ENCODE results near the gene SCYL1. TPM values are rescaled to one million over a fixed set of nuclear protein-coding genes. Genes with fewer than 3 reads are reported as not detected.

SCYL1 gene
- total RNA-seq, 1 experiment from 2014 or later = 104 TPM

DNA sequence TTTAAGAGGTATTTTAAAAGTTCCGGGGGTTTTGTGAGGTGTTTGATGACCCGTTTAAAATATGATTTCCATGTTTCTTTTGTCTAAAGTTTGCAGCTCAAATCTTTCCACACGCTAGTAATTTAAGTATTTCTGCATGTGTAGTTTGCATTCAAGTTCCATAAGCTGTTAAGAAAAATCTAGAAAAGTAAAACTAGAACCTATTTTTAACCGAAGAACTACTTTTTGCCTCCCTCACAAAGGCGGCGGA is 26.2 kb upstream of the SCYL1 start:
- no peak overlapping the region for H2AFZ ChIP-seq (ENCODE audit: low read depth, low read length, poor library complexity, severe bottlenecking)
- no peaks in the 10 kb centered on the region for H3K9me3 ChIP-seq (ENCODE audit: control insufficient read depth in 1 of 2, insufficient read depth in 1 of 2, low read depth in 1 of 2, low read length in 2 of 2)
- H3K79me2 ChIP-seq (ENCODE audit: insufficient read depth, low read length) = peaks cover 73% of the 10 kb centered on the region
- peak overlapping the region; percentile 57 to 79 for H3K4me3 ChIP-seq (replicated peaks in 1 of 2; ENCODE audit: low read depth in 1 of 2, low read length in 2 of 2)
- POLR2A ChIA-PET = interaction anchor here (0.6 to 26.7 kb wide), 31 partner anchors 9 to 720 kb away, joined by 3 to 1499 read pairs (median 5); partner anchors contain the start of genes CDC42EP2, DPF2, FAM89B and NEAT1
- intact Hi-C loops (cut with micrococcal nuclease) = loop anchor here (2.0 kb wide), 1 partner anchor 80 kb away; no protein-coding TSS in a partner anchor
- peak overlapping the region; percentile 98 for H3K27ac ChIP-seq (ENCODE audit: low read depth, low read length)
- ATAC-seq = no peak
- H3K4me1 ChIP-seq (ENCODE audit: control insufficient read depth in 1 of 2, insufficient read depth in 2 of 2, low read length in 2 of 2) = peaks cover 48 to 86% of the 10 kb centered on the region in 2 experiments
- H4K20me1 ChIP-seq (ENCODE audit: insufficient read depth) = peaks cover 46% of the 10 kb centered on the region
- RAD21 ChIA-PET (ENCODE audit: low non-redundant PET in 1 of 2, low total read pairs in 2 of 2, uncharacterized antibody in 2 of 2, unreplicated experiment in 2 of 2) = interaction anchor here (0.9 to 5.1 kb wide), 4 partner anchors 20 to 79 kb away, joined by 3 to 27 read pairs (median 9); no protein-coding TSS in a partner anchor
- H3K9me2 ChIP-seq (ENCODE audit: insufficient read depth) = no peaks in the 10 kb centered on the region
- peaks cover 26 to 42% of the 10 kb centered on the region in 2 experiments for H3K36me3 ChIP-seq (ENCODE audit: control insufficient read depth in 1 of 2, insufficient read depth in 2 of 2, low read length in 2 of 2)
- DNase-seq (ENCODE audit: low read depth, low spot score) = no peak
- peak overlapping the region; percentile 93 for H3K9ac ChIP-seq (ENCODE audit: low read length)
- H3K4me2 ChIP-seq (ENCODE audit: low read length) = peak overlapping the region; percentile 85
- no TSS peak for BruUV-seq (replicated peaks)
- H3K27me3 ChIP-seq (ENCODE audit: insufficient read depth, low read length) = no peaks in the 10 kb centered on the region
- CTCF ChIA-PET = interaction anchor here (2.3 kb wide), 1 partner anchor 30 kb away, joined by 7 read pairs; no protein-coding TSS in a partner anchor
- TF ChIP-seq ZFX (IDR thresholded peaks at IDR 0.05) (no peak), ELF1 (IDR thresholded peaks at IDR 0.05; ENCODE audit: borderline replicate concordance, low read depth) (no peak), SIN3A (IDR thresholded peaks at IDR 0.05; ENCODE audit: low read depth) (no peak), POLR2A (IDR thresholded peaks at IDR 0.05; ENCODE audit: borderline replicate concordance, extremely low read depth, insufficient read depth, insufficient read length) (no peak), EZH2 (IDR thresholded peaks at IDR 0.05) (no peak), REST (IDR thresholded peaks at IDR 0.05; ENCODE audit: low read depth) (no peak), TCF7L2 (IDR thresholded peaks at IDR 0.05; ENCODE audit: borderline replicate concordance, extremely low read depth, insufficient read depth, insufficient read length) (no peak), ATF3 (IDR thresholded peaks at IDR 0.05) (no peak), CEBPB (IDR thresholded peaks at IDR 0.05; ENCODE audit: low read depth) (no peak), JUND (IDR thresholded peaks at IDR 0.05) (no peak), SRF (IDR thresholded peaks at IDR 0.05; ENCODE audit: low read depth) (no peak), POLR2AphosphoS5 (IDR thresholded peaks at IDR 0.05; ENCODE audit: low read depth, low read length) (no peak), FOSL1 (IDR thresholded peaks at IDR 0.05; ENCODE audit: low read depth) (no peak), RAD21 (IDR thresholded peaks at IDR 0.05; ENCODE audit: low read depth) (no peak), EGR1 (IDR thresholded peaks at IDR 0.05; ENCODE audit: low read depth) (no peak), CBX3 (IDR thresholded peaks at IDR 0.05; ENCODE audit: low read depth) (no peak), SP1 (IDR thresholded peaks at IDR 0.05; ENCODE audit: low read depth) (no peak), ZBTB33 (IDR thresholded peaks at IDR 0.05; ENCODE audit: extremely low read depth, insufficient replicate concordance, low read length) (no peak)
- TF ChIP-seq, protein P1, sequence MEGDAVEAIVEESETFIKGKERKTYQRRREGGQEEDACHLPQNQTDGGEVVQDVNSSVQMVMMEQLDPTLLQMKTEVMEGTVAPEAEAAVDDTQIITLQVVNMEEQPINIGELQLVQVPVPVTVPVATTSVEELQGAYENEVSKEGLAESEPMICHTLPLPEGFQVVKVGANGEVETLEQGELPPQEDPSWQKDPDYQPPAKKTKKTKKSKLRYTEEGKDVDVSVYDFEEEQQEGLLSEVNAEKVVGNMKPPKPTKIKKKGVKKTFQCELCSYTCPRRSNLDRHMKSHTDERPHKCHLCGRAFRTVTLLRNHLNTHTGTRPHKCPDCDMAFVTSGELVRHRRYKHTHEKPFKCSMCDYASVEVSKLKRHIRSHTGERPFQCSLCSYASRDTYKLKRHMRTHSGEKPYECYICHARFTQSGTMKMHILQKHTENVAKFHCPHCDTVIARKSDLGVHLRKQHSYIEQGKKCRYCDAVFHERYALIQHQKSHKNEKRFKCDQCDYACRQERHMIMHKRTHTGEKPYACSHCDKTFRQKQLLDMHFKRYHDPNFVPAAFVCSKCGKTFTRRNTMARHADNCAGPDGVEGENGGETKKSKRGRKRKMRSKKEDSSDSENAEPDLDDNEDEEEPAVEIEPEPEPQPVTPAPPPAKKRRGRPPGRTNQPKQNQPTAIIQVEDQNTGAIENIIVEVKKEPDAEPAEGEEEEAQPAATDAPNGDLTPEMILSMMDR (IDR thresholded peaks at IDR 0.05 in 2 of 3, conservative IDR thresholded peaks at IDR 0.05 in 1 of 3; ENCODE audit: borderline replicate concordance in 1 of 3, insufficient read depth in 1 of 3, low read depth in 2 of 3, low read length in 2 of 3) = no peak
